Neural progenitor cell (in vitro differentiated cells): Measurements from ENCODE around the gene SYNM.

ENCODE experiments used
- CTCF ChIP-seq: fragments of 200-600 bp; sonication (generic); IDR thresholded peaks from 2 replicates; pipeline ENCODE4 v1.5.1; 2017; ENCODE audit warnings: antibody characterized with exemption, mild to moderate bottlenecking
- EZH2phosphoT487 ChIP-seq: fragments of 200-600 bp; sonication (generic); IDR thresholded peaks from 2 replicates; pipeline ENCODE4 v1.6.1; 2017; ENCODE audit warnings: antibody characterized with exemption

DNA sequence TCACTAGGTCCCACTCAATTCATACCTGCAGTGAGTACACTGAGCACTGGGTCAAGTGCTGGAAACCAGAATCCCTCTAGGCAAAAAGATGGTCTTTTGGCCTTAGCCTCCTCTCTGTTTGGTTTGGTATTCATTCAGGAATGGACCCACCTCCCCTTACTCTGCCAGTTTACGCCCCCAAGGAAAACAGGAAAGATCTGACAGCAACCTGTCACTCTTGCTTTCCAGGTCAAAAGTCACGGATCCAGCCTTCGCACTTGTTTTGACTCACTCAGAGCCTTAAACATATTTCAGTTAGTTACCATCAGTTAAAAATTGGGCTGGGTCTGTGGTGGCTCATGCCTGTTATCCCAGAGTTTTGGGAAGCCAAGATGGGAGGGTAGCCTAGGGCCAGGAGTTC lies 68.1 kb downstream of the SYNM start:
- TF ChIP-seq CTCF = no peak
- TF ChIP-seq EZH2phosphoT487 = no peak
